Hematopoietic multipotent progenitor cell treated with erythropoietin and hydrocortisone succinate and interleukin-3 and kit ligand, for 4 days (in vitro differentiated cells): ENCODE results near the gene URB1.
"Not testable (repeated sequence)": the region's sequence is repeated elsewhere in the genome, so short reads cannot be mapped to it uniquely, and the experiment has no call there.

Experiments used
- DNase-seq: peaks from one replicate; pipeline ENCODE4 v3.0.0-alpha.2; 2015

The URB1 gene

GRCh38 chr21:32370998-32371766, 21.6 kb downstream of the URB1 start:
- no peak for DNase-seq

DNA sequence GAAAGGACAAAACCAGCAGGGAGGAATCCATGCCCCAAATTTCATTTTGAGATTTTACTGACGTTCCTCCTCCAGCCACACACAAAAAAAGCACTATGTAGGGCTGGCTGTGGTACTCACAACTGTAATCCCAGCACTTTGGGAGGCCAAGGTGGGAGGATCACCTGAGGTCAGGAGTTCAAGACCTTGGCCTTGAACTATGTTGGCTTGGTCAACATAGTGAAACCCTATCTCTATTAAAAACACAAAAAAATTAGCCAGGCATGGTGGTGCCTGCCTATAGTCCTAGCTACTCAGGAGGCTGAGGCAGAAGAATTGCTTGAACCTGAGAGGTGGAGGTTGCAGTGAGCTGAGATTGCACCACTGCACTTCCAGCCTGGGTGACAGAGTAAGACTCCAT, 23.9 kb downstream of the URB1 start:
- not testable (repeated sequence) for DNase-seq

- DNase-seq = no peak
Measured at GRCh38 chr21:32368386-32368785, 24.4 kb downstream of the URB1 start.

GRCh38 chr21:32367158-32367557, 25.7 kb downstream of the URB1 start:
- no peak for DNase-seq

DNA sequence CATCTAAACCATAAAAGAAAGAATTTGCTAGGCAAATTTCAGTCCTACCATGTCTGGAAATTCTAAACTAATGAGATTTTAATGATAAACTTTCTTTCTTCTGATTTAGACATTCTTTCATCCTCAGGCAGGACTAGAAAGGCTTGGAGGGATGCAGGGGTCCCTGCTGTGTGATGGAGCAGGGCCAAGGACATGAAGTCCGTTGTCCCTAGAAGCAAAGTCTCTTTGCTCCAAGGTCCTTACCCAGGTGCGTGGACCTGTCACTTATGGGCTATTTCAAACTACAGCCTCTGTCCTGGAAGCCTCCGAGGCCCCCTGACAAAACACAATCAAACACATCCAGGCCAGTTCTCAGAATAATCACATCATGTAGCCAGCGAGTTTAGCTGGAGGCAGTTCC, 26.6 kb downstream of the URB1 start:
- DNase-seq = no peak

DNA sequence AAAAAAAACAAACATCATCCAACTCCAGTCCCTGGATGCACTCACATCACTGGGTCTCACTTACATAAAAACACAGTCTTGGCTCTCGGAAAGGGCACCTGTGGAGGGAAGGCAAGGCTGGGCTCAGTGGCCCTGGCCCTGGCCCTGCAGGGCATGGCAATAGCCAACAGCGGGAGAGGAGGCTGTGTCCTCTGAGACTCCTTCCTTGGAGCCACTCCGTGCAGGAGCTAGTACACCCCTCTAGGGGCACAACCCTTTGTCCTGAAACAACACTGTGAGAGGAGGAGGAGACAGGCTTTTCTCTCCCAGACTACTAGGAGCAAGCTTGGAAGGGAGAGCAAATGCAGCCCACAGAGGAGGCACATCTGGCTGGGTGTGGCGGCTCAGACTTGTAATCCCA, 28.0 kb downstream of the URB1 start:
- no peak for DNase-seq

DNA sequence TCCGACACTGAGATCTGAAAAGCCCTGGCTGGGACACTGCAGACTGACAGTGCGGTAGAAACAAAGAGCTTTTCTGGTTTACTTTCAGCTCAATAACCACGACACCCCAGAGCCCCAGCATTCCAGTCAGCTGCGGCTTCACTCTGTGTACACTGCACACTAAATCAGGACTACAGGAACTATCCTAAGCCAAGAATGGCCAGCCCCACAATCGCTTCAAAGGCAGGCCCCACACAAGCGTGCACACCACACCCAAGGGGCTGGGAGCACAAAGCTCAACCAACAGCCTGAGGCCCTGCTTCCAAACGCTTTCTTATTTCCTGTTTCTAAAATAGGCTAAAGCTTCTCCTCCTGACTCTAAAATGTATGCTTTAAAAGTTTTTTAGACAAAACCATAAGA, 28.4 kb downstream of the URB1 start:
- DNase-seq = no peak

- DNase-seq = no peak
Measured at GRCh38 chr21:32360401-32360975, 32.3 kb downstream of the URB1 start.

DNA sequence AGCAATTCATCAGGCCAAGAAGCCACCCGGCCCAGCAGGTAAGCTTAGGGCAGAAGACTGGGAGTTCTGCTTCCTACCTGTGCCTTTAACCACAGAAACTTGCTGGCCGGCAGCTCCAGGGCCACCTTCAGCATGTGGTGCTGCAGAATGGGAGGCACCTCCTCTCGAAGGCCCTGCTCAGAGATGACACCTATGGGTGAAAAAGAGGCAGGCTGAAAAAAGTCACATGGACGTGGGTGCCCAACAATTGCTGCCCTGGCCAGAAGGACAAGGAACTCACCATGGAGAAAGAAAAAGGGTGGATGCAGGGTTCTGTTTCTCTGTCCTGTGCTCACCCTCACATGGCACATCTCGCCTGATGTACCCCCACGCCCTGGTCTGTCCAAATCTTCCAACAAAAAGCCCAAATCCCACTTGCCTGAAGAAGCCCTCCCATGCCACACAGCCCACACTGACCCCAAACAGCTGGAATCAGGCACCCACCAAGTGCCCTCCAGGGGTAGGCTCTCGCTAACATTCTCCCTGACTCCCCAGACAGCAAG, 33.0 kb downstream of the URB1 start:
- peak; percentile 23 for DNase-seq

DNA sequence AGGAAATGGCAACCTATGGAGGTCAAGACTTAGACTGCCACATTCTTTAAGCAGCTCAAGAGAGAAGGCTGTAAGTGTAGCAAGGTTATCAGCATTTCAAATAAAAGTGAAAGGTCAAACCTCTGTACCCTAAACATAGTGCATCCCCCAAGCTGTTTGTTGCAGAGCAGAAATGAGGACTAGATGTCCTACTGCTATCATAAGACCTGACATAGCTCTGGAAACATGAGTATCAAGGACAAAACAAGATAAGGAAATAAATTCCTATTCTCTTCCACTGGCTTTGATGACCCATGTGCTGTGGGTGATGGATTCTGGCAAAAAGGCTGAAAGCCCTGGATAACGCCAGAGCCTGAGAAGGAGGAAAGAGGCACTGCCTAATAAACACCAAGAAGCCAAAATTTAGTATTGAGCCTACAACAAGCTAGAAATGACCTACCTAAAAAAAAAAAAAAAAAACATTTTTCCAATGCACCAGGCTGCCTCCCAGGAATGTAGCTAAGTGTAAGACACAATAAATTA, 35.9 kb downstream of the URB1 start:
- no peak for DNase-seq

- DNase-seq = no peak
Measured at GRCh38 chr21:32353002-32353711, 39.7 kb downstream of the URB1 start.

- no peak for DNase-seq
Measured at GRCh38 chr21:32352526-32352925, 40.3 kb downstream of the URB1 start.

DNA sequence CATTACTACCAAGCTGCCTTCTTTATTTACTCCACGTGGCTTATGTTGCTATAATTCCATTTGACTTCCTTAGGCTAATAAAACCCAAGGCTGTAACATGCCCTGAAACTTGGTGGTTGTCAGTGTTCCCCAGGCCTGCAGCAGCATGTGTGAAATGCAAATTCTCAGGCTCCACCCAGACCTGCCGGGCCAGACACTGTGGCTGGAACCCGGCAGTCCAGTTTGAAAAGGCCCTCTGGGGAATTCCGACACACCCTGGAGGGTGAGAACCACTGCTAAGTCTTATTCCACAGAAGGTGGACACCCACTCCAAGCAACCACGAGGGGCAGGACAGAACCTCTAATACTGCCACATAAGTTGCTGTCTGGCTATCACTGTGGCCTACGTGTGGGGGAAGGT, 41.4 kb downstream of the URB1 start:
- DNase-seq = no peak

DNA sequence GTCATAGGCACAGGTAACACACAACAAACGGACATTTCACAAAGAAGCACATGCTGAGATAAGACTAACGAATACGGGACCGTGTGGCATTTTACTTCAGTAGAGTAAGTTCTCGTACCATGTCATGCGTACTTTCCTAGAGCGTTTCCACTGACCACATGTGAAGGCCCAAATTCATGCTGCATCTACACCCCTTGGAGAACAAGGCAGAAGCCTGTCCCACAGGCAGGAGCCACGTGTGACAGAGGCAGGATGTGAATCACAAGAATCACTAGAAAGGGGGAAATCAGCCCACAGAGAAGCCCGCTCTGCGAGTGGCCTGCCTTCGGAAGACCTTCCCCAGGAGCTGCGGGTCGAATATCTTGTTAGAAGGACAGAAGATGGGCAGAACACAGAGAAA, 41.8 kb downstream of the URB1 start:
- DNase-seq = no peak

GRCh38 chr21:32350211-32350980, 42.4 kb downstream of the URB1 start:
- no peak for DNase-seq

DNA sequence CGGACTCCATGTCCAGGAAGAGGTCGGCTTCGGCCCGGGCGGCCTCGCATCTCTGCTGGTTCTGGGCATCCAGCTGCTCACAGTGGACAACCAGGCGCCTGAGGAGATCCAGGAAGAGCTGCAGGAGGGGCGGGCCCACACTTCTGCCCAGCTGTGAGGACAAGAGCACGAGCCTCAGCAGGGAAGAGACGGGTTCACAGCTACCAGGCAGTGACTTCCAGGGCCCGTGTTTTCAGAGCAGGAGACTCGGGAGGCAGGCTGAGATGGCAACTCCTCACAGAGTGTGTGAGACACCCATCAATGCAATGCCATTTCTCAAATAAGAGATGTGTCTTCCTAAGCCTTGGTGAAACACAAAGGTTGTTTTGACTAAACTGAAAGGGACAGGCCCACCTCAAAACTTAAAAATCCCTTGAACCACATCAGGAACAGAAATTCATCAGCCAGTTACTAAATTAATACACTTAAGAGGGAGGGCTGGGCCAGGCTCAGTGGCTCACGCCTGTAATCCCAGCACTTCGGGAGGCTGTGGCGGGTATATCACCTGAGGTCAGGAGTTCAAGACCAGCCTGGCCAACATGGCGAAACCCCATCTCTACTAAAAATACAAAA, 43.4 kb downstream of the URB1 start:
- DNase-seq = no peak

DNA sequence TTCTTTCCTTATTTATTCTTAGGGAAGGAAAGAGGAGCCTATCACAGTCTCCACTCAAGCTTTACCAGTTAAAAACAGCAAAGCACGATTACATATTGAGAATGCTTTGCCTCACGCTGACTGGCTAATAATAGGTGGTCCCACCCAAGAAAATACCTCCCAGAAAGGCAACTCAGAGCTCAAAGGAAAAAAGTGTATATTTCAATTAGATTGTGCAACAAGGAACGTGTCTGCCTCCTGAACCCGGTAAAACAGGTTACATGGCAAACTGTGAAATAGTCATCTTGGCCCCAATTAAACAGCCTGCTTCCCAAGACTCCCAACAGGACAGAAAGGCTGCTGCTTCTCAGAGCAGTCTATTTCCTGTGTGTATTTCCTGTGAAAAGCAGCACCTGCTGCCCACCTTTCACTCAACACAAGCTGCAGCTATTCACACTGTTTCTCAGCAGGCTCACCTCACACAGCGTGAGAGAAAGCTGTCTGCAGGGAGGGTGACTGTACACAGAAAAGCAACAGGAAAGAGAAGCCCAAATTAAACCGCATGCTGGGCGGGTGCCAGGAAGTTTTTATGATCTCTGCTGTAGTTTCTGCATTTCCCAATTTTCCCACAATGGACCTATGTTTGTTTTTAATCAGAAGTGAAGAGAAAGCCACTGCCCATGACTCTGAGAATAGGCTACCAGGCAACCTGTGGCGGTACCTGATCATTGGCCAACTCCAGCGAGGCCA, 44.0 kb downstream of the URB1 start:
- DNase-seq = no peak

DNA sequence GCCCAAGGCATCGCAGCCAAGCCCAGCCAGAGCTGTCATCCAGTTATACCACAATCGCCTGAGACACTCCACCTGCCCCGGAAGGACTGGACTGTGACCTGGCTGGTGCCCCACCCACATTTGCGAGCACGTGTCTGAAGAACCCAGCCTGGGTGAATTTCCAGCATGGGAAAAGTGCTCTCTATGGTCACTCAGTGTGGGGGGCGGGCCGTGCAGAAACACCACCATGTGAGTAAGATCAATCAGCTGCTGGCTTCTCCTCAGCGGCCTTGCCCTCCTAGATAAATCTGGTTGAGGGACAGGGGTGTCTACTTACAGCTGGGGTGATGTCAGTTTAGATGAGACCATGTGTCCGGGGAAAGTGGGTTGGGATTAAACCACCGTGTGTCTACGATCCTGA, 44.8 kb downstream of the URB1 start:
- no peak for DNase-seq

DNA sequence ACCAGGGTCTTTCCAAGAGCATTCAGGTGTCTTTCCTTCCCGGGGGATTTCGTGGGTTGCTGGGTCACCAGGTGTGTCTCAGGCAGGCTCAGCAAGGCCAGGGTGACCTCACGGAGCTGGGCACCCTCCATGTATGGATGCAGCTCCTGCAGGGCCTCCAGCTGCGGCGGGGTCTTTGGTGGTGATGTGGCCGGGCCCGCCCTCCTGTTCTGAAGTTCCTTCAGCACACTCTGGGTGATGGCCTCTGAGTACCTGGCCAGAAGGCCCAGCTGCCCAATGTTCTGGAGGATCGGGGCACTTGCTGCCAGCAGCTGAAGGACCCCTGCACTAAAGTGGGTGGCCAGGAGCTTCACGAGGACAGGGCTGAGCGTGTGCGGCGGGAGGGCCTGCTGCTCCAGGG, 45.5 kb downstream of the URB1 start:
- DNase-seq = no peak

DNA sequence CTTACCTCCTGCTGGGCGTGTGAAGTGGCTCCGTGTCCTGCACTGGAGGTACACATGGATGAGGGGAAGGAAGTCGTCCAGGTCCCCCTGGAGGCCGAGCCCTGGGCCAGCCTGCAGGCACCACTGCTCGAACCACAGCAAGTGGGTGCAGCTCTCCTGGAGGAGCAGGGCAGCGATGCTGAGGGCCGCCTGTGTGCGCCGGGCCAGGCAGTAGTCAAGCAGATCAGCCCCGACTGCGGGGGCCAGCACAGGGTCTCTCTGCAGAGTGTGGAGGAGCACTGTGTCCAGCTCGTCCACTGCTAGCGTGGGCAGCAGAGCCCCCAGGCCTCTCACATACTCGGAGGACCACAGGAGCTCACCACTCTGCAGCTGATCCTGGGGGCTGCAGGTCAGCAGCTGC, 45.9 kb downstream of the URB1 start:
- DNase-seq = no peak
